HK-2 (cell line): ENCODE data around the gene MPZL2.

Source experiments
- DNase-seq: peaks from one replicate; pipeline ENCODE4 v3.0.0-alpha.2; 2018; ENCODE audit not compliant: unreplicated experiment

The MPZL2 gene

GRCh38 chr11:118243161-118243560, 20.9 kb downstream of the MPZL2 start:
- no peak for DNase-seq

GRCh38 chr11:118241764-118242098, 22.4 kb downstream of the MPZL2 start:
- DNase-seq = no peak

- no peak for DNase-seq
Observed at GRCh38 chr11:118240999-118241763, 22.9 kb downstream of the MPZL2 start.

GRCh38 chr11:118239509-118240205, 24.4 kb downstream of the MPZL2 start:
- DNase-seq = no peak

DNA sequence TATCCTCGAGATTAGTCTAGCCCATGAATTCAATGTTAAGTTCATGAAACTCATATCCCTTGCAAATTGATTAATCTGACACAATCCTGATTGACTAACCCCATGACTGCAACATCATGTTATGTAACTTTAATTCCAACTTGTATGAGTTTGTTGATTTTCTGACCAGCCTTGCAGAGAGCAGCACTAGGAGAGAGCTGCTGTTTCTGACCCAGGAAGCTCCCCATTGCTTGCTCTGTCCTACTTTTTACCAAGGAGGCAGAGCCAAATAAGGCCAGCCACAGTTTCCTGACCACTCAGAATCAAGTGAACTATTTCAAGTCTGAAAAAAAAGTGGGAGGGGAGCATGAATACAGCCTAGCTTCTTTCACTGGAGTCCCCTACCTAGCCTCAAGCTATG, 25.2 kb downstream of the MPZL2 start:
- no peak for DNase-seq

DNA sequence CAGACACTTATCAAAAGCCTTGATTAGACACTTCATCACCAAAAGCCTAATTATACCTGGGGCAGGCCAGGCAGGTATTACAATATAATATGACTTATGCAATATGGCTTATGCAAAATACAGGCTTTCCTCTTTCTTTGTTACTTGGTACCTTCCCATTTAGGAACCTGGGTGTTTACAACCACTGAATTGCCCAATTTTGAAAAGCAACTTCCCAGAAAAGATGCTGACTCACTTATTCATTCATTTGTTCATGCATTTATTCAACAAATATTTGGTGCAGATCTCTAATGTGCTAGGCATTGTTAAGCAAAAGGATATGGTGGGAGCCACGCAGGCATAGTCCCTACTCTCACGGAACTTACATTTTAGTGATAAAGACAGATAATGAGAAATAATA, 25.7 kb downstream of the MPZL2 start:
- no peak for DNase-seq

DNA sequence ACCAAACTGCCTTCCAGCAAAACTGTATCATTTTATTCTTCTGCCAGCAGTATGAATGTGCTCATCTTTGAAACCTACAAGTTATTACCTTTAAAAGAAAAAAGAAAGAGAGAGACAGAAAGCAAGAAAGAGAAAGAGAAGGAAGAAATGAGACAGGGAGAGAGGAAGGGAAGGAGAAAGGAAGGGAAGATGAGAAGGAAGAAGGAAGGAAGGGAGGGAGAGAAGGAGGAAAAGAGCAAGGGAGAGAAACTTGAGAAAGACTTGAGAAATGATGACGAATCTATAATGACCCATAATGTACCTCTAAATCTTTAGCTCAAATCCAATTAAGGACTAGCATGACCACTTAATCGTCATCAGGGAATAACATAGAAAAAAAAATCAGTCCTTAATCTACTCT, 27.9 kb downstream of the MPZL2 start:
- no peak for DNase-seq

- no peak for DNase-seq
Observed at GRCh38 chr11:118234833-118235232, 29.3 kb downstream of the MPZL2 start.

GRCh38 chr11:118233850-118234249, 30.2 kb downstream of the MPZL2 start:
- no peak for DNase-seq

- no peak for DNase-seq
Observed at GRCh38 chr11:118233377-118233776, 30.7 kb downstream of the MPZL2 start.

DNA sequence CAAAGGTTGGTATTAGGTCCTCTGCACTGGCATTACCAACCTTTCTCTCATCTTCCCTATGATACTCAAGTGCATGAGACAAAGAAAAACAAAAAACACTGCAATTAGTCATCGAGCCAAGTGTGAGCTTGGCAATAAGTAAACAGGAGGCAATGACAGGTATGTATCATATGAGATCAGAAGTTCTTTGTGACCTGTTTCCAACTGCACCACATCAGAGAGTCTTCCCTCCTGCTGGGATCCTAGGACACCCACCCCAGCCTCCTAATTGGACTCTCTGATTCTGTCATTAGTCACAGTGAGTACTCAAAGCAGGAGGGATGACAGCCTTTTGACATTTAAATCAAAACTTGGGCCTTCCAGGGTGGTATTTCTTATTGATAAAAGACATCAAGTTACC, 31.4 kb downstream of the MPZL2 start:
- DNase-seq = no peak

DNA sequence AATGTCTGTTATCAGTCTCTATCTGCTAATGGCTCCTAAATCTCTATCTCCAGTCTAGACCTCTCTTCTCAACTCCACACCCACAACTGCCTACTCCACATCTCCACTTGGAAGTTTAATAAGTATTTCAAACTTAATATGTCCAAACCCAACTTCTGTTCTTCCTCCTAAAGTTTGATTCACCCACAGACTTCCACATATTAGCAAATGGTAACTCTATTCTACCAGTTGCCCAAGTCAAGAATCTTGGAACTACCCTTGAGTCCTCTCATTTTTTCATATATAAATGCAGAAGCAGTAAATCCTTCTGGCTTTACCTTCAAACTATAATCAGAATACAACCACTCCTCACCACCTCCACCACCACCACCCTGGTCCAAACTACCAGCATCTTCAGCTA, 32.6 kb downstream of the MPZL2 start:
- no peak for DNase-seq

- no peak for DNase-seq
Observed at GRCh38 chr11:118230088-118230487, 34.0 kb downstream of the MPZL2 start.

DNA sequence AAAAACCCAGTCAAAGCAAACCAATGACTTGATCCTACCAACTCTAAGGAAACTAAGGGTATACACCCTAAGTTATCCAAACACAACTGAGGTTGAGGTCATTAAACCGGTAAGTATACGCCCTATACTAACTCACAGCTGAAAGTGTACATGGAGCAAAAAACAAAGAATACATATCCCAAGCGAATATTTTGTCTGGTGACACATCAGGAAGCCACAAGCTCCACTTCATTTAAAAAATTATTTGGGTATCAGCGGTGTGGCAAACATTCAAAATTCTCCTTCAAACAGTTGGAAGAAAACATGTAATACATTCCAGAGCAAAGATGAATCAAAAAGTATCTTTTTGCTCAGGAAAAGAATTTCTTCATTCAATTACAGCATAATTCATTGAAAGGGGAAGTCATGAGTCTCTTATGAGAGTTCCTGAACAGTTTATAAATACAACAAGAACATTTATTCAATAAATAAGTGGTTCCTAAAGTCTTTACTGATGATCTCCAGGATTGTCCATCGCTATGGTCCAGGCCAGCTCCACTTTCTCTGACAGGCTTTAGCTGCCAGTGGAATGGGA, 34.7 kb downstream of the MPZL2 start:
- DNase-seq = no peak

GRCh38 chr11:118227865-118228785, 36.0 kb downstream of the MPZL2 start:
- no peak for DNase-seq

GRCh38 chr11:118226781-118227180, 37.3 kb downstream of the MPZL2 start:
- DNase-seq = no peak

DNA sequence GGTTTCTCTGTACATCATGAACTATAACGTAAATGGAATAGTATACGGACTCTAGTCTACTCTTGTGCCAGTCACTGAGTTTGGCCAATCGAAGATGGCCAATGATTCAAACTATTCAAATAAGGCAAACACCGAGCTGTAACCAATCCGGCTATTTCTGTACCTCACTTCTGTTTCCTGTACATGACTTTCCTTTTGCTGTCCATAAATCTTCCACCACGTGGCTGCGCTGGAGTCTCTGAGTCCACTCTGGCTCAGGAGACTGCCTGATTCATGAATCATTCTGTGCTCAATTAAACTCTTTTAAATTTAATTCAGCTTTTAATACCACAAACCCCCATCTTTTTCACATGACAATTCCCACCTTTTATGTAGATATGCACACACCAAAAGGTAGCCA, 37.8 kb downstream of the MPZL2 start:
- no peak for DNase-seq

- no peak for DNase-seq
Observed at GRCh38 chr11:118224511-118225188, 39.4 kb downstream of the MPZL2 start, which contains the start of gene JAML. JAML (minus strand) TSS chr11:118225011; CDS start chr11:118214866, 10,145 bp downstream.

- no peak for DNase-seq
Observed at GRCh38 chr11:118223992-118224391, 40.1 kb downstream of the MPZL2 start.

- no peak for DNase-seq
Observed at GRCh38 chr11:118223570-118223969, 40.5 kb downstream of the MPZL2 start.

GRCh38 chr11:118222437-118222836, 41.7 kb downstream of the MPZL2 start:
- no peak for DNase-seq
